ENCODE measurements around the gene TBC1D1. TPM values are rescaled to one million over a fixed set of nuclear protein-coding genes. Genes with fewer than 3 reads are reported as not detected.

The TBC1D1 gene
- polyA plus RNA-seq, 1 experiment, result 50.7 TPM

DNA sequence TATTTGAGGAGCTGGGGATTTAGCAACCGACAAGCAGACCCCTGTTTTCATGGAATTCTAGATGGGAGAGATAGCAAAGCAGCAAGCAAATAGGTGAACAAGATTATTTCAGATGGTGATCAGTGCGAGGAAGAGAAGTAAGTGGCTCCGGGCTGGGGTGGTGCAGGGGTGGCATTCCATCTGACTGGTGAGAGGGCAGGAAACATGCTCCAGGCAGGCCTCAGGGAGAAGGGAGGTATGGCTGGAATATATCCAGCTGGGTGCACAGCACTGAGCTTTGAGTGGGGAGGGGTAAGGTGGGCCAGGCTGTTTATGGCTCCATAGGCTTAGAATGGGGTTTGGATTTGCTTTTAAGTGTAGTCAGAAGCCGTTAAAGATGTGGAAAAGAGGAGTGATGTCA, 90.5 kb downstream of the TBC1D1 start:
- H3K27ac ChIP-seq (ENCODE audit: low read depth, low read length), result no peak overlapping the region
- POLR2A ChIA-PET, result no interaction called here
- TF ChIP-seq, protein P1, sequence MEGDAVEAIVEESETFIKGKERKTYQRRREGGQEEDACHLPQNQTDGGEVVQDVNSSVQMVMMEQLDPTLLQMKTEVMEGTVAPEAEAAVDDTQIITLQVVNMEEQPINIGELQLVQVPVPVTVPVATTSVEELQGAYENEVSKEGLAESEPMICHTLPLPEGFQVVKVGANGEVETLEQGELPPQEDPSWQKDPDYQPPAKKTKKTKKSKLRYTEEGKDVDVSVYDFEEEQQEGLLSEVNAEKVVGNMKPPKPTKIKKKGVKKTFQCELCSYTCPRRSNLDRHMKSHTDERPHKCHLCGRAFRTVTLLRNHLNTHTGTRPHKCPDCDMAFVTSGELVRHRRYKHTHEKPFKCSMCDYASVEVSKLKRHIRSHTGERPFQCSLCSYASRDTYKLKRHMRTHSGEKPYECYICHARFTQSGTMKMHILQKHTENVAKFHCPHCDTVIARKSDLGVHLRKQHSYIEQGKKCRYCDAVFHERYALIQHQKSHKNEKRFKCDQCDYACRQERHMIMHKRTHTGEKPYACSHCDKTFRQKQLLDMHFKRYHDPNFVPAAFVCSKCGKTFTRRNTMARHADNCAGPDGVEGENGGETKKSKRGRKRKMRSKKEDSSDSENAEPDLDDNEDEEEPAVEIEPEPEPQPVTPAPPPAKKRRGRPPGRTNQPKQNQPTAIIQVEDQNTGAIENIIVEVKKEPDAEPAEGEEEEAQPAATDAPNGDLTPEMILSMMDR (IDR thresholded peaks at IDR 0.05; ENCODE audit: low read depth, low read length), result no peak
- no peak overlapping the region for H3K4me3 ChIP-seq (ENCODE audit: low read depth, low read length)
- H3K9me3 ChIP-seq (ENCODE audit: control insufficient read depth, insufficient read depth, low read length), result no peaks in the 10 kb centered on the region; the same call in 1 of the 2 replicates
- no peak for DNase-seq (ENCODE audit: low read depth, low spot score)
- CTCF ChIA-PET, result interaction anchor here (1.1 kb wide), 1 partner anchor 54 kb away, joined by 4 read pairs; no protein-coding TSS in a partner anchor
- H3K27me3 ChIP-seq (ENCODE audit: control insufficient read depth, insufficient read depth, low read length), result no peaks in the 10 kb centered on the region

DNA sequence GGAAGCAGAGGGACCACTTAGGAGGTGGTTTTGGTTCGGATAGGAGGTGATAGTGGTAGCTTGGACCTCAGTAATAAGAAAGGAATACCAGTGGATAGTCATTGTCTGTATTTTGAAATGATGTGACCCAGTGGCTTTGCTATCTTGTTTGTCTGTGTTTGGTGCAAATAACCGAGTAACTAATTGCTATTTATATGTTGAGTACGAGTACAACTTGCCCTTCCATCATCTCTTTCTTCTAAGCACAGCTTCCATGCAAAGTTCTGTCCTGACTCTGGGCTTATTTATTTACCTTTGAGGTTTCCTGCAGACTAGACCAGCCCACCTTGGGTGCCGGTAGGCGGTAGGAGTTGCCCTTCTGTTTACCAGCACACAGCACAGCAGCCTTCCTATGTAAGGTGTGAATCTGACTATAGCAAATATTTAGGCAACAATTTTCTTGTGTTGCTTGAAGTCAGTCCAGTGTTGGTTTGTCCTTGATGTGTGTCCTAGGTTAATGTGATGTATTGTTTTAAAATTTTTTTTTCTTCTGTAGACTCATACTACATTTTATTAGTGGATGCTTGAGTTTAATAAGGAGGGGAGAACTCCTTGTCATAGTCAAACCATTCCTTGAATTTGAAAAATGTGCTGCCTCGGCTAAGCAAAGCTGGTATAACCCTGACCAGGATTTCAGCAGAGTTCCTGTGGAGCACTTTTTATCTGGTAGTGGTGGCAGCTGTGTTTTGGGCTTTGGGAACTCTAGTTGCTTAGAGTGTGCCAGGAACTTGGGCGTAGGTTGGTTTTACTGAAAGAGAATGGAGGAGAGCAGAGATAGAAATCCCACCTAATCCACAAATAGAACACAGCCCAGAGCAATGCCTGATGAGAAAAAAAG, 91.2 kb downstream of the TBC1D1 start:
- Histone ChIP-seq H3K4me3 (ENCODE audit: low read depth, low read length) (no peak overlapping the region), H3K27ac (ENCODE audit: low read depth, low read length) (no peak overlapping the region), H3K27me3 (ENCODE audit: control insufficient read depth, insufficient read depth, low read length) (no peaks in the 10 kb centered on the region), H3K9me3 (ENCODE audit: control insufficient read depth, insufficient read depth, low read length) (no peaks in the 10 kb centered on the region; the same call in 1 of the 2 replicates)
- ChIA-PET CTCF (interaction anchor here (1.1 kb wide), 1 partner anchor 53 kb away, joined by 4 read pairs; no protein-coding TSS in a partner anchor), POLR2A (no interaction called here)
- TF ChIP-seq, protein P1 (IDR thresholded peaks at IDR 0.05; ENCODE audit: low read depth, low read length), result no peak
- no peak for DNase-seq (ENCODE audit: low read depth, low spot score)

DNA sequence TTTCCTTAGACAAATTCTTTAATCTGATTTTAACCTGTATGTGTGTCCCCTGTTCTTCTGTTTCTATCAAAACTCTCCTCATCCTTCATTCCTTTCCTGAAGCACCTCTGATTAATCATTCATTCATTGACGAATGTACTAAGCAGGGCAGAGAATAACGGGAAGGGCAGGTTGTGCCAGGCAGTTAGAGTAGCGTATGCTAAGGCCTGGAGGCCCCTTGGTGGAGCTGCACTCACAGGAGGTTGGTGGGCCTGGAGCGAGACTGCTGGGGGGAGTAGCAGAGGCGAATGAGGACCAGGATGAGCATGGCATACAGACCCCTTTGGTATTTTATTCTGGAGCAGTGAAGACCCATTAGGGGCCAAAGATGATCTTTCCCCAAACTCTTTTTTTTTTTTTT, 91.9 kb downstream of the TBC1D1 start:
- Histone ChIP-seq H3K9me3 (ENCODE audit: control insufficient read depth, insufficient read depth, low read length) (no peaks in the 10 kb centered on the region; the same call in 1 of the 2 replicates), H3K4me3 (ENCODE audit: low read depth, low read length) (no peak overlapping the region), H3K27me3 (ENCODE audit: control insufficient read depth, insufficient read depth, low read length) (no peaks in the 10 kb centered on the region), H3K27ac (ENCODE audit: low read depth, low read length) (no peak overlapping the region)
- ChIA-PET CTCF (no interaction called here), POLR2A (interaction anchor here (0.7 kb wide), 1 partner anchor 86 kb away, joined by 3 read pairs; no protein-coding TSS in a partner anchor)
- TF ChIP-seq, protein P1 (IDR thresholded peaks at IDR 0.05; ENCODE audit: low read depth, low read length), result no peak
- no peak for DNase-seq (ENCODE audit: low read depth, low spot score)

DNA sequence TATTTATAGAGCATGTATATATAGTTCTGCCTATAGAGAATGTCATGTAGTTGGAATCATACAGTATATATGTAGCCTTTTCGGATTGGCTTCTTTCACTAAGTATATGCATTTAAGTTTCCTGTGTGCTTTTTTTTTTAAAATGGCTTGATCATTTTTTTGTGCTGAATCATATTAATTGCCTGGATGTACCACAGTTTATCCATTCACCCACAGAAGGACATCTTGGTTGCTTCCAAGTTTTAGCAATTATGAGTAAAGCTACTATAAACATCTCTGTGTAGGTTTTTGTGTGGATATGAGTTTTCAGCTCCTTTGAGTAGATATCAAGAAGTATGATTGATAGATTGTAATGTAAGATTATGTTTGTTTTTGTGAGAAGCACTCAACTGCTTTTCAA, 93.1 kb downstream of the TBC1D1 start:
- H3K27ac ChIP-seq (ENCODE audit: low read depth, low read length), result no peak overlapping the region
- TF ChIP-seq, protein P1 (IDR thresholded peaks at IDR 0.05; ENCODE audit: low read depth, low read length), result no peak
- no peak for DNase-seq (ENCODE audit: low read depth, low spot score)
- CTCF ChIA-PET, result no interaction called here
- POLR2A ChIA-PET, result no interaction called here
- H3K4me3 ChIP-seq (ENCODE audit: low read depth, low read length), result no peak overlapping the region
- H3K27me3 ChIP-seq (ENCODE audit: control insufficient read depth, insufficient read depth, low read length), result no peaks in the 10 kb centered on the region
- H3K9me3 ChIP-seq (ENCODE audit: control insufficient read depth, insufficient read depth, low read length), result no peaks in the 10 kb centered on the region

DNA sequence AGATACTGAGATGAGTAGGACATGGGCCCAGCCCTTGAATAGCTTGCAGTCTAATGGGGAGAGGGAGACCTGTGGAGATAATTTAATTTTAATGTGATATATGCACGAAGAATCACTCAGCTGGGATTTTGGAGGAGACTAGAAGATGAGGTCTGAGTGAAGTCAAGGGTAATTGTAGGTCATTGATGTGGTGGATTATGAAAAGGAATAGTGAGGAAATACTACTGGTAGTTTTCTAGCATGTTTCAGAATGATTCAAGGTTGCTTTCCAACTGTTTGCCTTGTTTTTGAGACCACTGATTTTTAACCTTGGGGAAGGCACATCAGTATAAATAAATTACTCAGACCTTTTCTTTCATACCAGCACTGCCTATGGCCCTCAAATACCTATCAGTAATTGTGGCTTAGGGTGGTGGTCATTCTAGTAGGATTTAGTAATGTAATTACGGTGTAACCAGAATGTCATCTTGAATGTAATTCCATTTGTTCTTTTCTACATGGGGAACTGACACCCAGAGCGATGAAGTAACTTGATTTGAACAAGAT, 94.9 kb downstream of the TBC1D1 start:
- TF ChIP-seq, protein P1 (IDR thresholded peaks at IDR 0.05; ENCODE audit: low read depth, low read length), result no peak
- Histone ChIP-seq H3K4me3 (ENCODE audit: low read depth, low read length) (no peak overlapping the region), H3K27me3 (ENCODE audit: control insufficient read depth, insufficient read depth, low read length) (no peaks in the 10 kb centered on the region), H3K27ac (ENCODE audit: low read depth, low read length) (no peak overlapping the region), H3K9me3 (ENCODE audit: control insufficient read depth, insufficient read depth, low read length) (no peaks in the 10 kb centered on the region)
- ChIA-PET CTCF (interaction anchor here (0.7 kb wide), 1 partner anchor 184 kb away, joined by 4 read pairs; no protein-coding TSS in a partner anchor), POLR2A (interaction anchor here (0.7 kb wide), 1 partner anchor 392 kb away, joined by 4 read pairs; no protein-coding TSS in a partner anchor)
- DNase-seq (ENCODE audit: low read depth, low spot score), result no peak

All from AG04450 (cell line).